COLO668 (cell line): ENCODE measurements around the gene RBCK1.

Experiments
- DNase-seq: peaks from one replicate; lab custom pipeline; 2025; ENCODE audit not compliant: unreplicated experiment; lab: John Stamatoyannopoulos, UW

The RBCK1 gene

DNA sequence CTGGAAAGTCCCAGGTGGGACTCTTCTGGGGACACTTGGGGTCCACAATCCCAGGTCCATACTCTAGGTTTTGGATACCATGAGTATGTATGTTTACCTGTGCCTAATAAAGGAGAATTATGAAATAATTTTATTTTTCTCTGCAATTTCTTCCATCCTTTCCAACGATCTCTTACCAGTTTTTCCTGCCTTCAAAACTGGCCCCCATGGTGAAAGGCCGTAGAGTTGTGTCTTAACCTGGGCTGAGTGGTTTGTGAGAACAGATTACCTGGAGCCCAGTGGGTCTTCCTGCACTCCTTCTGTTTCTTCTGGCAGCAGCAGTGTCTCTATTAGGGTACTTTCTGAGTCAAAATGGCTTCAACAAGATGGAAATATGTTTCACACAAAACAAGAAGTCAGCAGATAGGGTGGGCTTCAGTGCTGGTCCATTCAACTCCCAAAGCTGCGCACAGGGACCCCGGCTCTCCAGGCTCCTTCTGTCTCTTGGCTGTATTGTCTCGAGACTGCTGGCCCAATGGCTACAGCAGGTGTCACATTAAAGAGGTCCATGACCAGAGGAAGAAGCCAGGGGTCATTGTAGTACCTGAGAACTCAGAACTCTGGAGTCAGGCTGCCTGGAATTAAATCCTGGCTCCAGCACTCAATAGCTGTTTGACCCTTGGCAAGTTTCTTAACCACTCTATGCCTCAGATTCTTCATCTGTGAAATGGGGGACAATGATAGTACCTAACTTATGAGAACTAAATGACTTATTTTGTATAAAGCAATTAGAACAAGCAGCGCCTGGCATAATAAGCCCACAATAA is 10.5 kb upstream of the RBCK1 start:
- DNase-seq, result no peak

DNA sequence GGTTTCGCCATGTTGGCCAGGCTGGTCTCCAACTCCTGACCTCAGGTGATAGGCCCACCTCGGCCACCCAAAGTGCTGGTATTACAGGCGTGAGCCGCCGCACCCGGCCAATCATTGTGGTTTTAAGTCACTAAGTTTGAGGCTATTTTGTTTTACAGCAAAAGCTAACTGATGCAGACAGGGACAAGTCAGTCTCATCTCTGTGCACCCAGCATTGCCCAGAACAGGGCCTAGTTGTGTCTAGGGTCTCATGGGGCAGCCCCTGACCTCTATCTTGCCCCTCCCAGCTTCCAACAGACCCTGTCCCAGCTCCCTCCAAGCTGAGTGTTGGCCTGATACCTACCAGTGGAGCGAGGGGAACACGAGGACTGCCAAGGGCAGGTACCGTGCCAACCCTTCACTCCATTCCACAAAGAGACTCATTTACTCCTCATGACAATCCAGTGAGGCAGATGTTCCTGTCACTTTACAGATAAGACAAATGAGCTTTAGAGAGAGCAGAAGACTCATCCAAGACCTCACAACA is 8.9 kb upstream of the RBCK1 start:
- no peak for DNase-seq

DNA sequence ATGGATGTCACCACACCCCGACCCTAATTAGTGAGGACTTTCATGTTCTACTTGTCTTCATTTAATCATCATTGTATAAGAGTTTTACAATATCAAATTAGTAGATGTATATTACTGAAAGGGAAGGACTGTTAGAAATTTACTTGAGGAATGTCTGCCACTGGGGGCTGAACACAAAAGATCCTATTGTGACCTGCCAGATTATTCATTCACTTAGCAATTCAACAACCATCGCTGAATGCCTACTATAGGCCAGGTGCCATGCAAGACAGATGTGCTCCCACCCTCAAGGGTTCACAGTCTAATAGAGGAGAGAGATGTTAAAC is 8.0 kb upstream of the RBCK1 start:
- no peak for DNase-seq

DNA sequence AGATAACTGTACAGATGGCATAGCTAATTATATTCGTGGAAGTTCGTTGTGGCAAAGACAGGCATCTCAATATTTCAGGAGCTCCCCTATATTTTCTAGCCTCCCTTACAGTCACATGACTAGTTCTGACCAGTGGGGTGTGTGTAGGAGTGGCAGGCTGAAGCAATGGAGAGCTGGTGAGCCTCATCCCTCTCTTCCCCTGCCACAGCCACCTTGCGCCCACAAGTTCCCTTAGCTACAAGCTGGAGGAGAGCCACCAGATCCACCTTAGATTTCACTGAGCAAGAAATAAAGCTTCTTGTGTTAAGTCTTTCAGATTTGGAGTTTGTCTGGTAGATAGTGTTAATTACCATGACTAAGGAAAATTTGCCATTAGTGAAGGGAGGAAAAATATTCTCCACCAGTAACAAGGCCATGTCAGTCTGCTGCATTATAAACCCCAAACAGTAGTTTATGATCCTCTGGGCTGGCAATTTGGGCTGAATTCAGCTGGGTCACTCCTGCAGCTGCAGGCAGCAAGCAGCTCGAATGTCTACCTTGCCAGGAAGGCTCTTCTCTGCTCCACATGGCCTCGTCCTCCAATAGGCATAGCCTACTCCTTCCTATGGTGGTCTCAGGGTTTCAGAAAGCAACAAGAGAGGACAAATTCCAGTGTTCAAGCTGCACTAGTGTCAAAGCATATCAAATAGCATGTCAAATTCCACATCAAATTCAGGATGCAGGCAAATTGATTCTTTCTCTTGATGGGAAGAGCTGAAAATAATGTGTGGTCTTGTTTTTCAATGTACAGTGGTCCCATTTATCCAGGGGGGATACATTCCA is 7.4 kb upstream of the RBCK1 start:
- DNase-seq, result no peak

DNA sequence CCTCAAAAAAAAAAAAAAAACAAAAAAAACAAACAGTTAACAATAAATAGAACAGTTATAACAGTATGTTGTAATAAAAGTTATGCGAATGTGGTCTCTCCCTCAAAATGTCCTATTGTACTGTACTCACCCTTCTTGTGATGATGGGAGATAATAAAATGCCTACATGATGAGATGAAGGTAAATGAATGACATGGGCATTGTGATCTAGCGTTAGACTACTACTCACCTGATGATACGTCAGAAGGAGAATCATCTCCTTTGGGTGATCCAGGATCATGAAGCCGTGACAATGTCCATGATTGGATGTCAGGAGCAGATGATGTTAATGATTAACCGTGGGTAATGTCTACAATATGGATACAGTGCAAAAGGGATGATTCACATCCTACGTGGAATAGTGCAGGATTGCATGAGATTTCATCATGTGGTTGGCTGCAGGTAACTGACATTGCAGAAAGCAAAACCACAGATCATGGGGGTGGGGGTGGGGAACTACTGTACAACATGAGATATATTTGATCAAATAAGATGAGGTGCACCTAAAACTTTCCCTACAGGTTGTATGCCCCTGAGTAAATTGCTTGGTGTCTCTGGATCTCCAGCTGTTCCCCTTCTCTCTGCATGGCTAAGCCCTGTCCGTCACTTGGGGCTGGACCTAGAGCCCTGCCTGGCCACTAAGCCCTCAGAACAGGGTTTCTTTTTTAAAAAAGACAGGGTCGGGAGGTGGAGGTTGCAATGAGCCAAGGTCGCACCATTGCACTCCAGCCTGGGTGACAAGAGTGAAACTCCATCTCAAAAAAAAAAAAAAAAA is 6.2 kb upstream of the RBCK1 start:
- DNase-seq, result peak; percentile 71

DNA sequence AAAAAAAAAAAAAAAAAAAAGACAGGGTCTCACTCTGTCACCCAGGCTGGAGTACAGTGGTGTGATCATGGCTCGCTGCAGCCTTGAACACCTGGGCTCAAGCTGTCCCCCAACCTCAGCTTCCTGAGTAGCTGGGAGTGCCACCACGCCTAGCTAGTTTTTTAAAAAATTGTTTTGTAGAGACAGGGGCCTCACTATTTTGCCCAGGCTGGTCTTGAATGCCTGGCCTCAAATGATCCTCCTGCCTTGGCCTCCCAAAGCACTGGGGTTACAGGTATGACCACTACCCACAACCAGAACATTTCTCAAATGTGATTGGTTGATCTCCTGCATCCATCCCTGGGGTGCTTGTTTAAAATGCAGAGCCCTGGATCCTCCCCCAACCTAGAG is 5.6 kb upstream of the RBCK1 start:
- DNase-seq, result no peak

DNA sequence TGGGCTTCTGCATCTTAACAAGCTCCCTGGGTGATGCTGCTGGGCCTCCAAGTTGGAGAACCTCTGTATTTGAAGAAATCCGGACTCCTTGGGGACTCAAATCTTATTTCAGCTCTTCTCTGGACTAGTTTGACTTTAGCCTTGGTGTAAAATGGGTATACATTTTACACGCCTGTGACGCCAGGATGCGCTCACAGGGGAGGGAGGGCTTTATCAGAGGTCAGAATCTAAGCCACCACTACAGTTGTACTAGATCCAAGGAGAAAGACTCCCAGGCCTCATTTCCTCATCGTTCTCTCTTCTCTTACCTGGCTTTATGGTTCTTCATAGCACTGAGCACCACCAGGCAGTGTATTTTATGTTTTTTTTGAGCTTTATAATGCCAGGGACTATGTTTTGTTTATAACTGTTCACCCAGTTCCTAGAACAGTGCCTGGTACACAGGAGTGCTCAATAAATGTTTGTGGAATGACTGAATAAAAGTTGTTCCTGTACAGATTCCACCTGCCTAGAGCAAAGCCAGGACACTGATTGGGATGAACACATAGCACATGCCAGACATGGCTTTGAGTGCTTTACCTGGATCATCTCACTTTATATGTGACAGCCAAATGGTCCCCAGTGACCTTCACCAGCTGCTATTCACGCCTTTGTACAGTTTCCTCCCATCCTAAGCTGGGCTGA is 5.1 kb upstream of the RBCK1 start:
- DNase-seq, result no peak

DNA sequence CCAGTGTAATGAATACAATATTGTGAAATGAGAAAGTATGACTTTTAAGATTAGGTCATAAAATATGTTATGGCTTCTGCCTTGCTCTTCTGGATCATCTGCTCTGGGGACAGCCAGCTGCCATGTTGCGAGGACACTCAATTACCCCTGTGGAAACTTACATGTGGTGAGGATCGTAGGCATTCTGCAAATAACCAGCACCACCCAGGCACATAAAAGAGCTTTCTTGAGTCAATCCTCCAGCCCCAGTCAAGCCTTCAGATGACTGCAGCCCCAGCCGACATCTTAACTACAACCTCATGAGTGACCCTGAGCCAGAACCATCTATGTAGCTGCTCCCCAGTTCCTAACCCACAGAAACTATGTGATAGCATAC is 4.5 kb upstream of the RBCK1 start:
- no peak for DNase-seq

DNA sequence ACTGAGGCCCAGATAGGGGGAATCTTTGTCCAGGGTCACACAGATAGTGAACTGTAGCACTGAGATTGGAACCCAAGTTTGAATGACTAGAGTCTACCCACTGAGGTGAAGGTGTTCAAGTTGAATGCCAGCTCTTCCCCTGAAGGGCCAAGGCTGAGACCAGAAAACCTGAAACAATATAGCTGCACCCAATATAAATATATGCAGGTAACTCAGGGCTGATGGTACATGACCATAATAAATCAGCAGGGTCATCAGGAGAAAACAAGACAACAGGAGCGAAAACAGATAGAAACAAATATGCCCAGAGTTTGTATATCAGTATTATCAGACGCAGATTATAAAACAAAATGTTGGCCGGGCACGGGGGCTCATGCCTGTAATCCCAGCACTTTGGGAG is 4.0 kb upstream of the RBCK1 start:
- no peak for DNase-seq

DNA sequence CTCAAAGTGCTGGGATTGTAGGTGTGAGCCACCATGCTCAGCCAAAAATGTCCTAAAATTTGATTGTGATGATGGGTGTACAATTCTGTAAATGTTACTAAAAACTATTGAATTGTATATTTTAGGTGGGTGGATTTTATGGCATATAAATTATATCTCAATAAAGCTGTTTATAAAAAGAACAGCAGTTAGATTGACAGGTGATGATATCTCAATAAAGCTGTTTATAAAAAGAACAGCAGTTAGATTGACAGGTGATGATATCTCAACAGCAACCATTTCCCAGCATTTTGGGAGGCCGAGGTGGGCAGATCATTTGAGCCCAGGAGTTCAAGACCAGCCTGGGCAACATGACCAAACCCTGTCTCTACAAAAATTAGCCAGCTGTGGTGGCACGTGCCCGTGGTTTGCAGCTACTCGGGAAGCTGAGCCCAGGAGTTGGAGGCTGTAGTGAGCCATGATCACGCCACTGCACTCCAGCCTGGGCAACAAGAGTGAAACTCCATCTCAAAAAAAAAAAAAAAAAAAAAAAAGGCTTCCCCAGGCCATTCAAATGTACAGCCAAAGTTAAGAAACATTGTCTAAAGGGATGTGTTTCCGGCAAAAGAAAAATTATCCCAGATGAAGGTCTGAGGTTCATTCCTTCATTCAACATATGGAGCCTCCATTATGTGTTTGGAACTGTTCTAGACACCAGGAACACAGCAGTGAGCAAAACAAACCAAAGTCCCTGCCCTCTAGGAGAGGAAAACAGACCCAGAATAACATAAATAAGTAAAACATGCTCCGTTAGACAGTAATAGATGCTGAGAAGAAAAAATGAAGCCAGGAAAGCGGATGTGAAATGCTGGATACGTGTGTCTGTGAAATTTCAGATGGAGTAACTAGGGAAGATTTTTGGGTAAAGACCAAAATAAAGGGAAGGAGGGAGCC is 1.6 kb upstream of the RBCK1 start:
- DNase-seq, result no peak

DNA sequence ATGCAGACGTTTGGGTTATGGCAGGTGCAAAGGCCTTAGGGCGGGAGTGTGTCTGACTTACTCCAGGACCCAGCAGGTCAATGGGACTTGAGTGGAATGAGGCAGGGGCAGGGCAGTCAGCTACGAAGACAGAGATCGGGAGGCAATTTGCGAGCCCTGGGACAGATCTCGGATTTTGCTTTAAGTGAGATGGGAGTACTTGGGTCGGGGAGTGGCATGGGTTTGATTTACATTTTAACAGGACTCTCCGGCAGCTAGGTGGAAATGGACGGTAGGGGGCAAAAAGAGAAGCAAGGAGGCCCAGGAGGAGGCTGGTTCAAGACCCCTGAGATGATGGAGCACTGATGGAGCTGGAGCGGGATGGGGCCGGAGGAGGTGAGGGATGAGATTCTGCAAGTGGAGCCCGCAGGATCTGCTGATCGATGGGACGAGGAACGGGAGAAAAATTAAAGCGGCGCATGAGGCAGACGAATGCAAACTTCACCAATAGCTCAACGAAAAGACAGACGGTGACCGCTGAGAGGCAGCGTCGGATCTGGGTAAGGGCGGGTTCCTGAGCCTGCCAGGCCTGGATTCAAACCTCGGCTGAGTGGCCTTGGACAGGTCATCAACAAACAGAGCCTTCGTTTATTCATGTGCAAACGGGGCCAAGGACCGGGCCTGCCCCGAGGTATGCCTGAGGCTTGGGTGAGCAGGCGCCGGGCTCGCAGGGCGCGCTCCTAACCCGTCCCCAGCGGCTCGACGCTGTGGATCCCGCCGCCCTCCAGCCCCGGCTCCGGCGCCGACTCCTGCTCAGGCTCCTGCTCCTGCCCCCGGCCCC is 756 bp upstream of the RBCK1 start:
- peak; percentile 89 for DNase-seq

DNA sequence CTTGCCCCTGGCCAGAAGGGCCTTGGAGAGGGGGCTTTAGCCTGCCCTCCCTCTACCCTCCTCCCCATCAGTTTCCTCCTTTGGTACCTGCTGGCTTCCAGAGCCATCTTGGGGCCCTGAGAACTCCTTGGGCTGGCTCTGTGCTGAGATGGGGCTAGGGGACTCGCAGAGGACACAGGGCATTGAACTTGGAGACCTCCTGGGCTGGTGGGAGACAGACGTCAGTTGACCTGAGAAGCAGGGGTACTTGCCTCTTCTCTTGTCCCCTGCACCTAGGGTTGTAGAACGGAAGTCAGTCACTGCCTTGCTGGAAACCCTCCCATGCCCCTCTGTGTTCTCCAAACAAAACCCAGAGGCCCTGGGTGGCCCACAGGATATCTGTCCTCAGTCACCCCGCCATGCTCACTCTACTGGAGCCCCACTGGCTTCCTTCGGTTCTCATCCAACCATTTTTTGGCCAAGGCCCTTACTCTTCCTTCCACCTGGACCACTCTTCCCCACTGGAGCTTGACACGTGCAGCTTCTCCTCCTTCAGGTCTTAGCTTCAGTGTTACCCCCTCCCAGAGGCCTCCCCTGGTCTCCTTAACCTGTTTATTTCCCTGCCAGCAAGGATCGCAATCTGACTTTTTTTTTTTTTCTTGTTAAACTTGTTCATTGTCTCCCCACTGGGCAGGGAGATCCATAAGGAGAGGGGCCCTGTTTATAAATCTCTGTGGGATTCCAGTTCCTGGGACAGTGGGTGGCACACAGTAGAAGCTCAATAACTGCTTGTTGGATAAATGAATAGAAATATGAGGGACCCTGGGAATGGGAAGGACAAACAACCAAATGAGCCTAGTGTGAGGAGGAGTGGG is 971 bp downstream of the RBCK1 start:
- peak; percentile 45 for DNase-seq

DNA sequence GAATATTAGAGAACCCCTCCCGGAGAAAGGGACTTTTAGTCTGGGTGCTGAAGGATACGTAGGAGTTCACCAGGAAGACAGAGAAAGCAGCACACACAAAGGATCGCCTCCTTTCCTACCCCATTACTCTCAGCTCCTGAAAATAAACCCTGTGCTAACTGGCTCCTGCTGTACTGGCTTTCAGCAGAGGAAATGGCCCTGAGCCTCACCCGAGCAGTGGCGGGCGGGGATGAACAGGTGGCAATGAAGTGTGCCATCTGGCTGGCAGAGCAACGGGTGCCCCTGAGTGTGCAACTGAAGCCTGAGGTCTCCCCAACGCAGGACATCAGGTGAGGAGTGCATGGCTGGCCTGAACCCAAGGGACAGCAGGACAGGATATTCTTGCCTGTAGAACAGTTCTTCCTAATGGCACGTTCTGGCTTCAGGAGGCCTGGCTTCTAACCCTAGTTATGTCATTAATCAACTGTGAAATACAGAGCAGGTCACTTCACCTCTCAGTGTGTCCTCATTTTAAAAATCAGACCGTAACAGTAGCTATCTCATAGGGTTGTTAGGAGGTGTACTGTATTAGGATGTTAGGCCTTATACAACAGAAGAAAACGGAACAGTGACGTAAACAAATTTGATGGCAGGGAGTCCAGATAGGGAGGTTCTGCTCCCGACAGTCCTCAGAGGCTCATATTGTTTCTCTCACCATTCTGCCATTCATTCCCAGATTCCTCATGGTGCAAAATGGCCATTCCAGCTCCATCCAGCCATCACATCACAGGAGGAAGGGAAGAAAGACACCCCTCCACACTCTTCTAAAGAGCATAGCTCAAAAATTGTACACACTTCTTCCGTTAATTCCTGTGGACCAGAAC is 1.8 kb downstream of the RBCK1 start:
- DNase-seq, result peak; percentile 52

DNA sequence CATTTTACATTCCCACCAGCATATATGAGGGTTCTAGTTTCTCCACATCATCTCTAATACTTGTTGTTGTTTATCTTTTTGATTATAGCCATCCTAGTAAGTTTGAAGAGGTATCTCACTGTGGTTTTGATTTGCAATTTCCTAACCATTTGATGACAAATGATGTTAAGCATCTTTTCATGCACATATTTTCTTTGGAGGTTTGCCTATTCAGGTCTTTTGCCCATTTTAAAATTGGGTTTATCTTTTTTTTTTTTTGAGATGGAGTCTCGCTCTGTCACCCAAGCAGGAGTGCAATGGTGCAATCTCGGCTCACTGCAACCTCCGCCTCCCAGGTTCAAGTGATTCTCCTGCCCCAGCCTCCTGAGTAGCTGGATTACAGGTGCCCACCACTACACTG is 4.0 kb downstream of the RBCK1 start:
- no peak for DNase-seq

DNA sequence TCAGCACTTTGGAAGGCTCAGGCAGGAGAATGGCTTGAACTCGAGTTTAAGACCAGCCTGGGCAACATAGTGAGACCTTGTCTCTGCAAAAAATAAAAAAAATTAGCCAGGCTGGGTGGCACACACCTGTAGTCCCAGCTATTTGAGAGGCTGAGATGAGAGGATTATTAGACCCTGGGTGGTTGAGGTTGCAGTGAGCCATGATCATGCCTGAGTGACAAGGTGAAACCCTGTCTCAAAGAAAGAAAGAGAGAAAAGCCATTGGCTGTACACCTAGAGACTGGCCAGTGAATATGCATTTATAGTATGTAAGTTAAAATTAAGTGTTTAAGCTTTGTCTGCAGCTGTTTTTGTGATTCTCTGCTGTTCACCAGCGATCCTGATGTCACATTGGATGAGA is 6.1 kb downstream of the RBCK1 start:
- DNase-seq, result no peak

DNA sequence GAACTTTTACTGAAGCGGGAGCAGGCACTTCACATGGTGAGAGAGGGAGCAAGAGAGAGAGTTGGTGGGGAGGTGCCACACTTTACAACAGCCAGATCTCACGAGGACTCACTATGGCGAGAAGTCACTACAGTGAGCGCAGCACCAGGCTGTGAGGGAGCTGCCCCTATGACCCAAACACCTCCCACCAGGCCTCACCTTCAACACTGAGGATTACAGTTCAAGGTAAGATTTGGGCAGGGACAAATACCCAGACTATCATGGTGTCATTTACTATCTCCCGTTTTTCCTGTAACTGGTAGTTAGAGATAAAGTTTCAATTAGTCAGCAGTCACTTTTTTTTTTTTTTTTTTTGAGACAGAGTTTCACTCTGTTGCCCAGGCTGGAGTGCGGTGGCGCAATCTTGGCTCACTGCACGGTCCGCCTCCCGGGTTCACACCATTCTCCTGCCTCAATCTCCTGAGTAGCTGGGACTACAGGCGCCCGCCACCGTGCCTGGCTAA is 7.8 kb downstream of the RBCK1 start:
- DNase-seq, result no peak
